PFSK-1 (cell line): ENCODE results near the gene ZCCHC14.

Experiments used
- FOXP2 ChIP-seq: optimal IDR thresholded peaks from 2 replicates; pipeline ENCODE3; 2011; ENCODE audit warnings: borderline replicate concordance, control low read depth, inconsistent platforms; ENCODE audit not compliant: insufficient read depth; ENCODE audit errors: extremely low read length, extremely low read depth
- POLR2AphosphoS5 ChIP-seq: IDR thresholded peaks from 2 replicates; pipeline ENCODE4 v1.6.1; 2012; ENCODE audit warnings: low read depth, mild to moderate bottlenecking, control low read depth, low read length, moderate library complexity
- SIN3A ChIP-seq: IDR thresholded peaks from 2 replicates; pipeline ENCODE4 v1.6.1; 2012; ENCODE audit warnings: mild to moderate bottlenecking, low read length, moderate library complexity, borderline replicate concordance; ENCODE audit not compliant: insufficient read depth
- TAF1 ChIP-seq: IDR thresholded peaks from 2 replicates; pipeline ENCODE4 v1.6.1; 2012; ENCODE audit warnings: low read length, control low read depth, borderline replicate concordance; ENCODE audit not compliant: insufficient read depth
- TF ChIP-seq, protein P1 (sequence below), 2 experiments: IDR thresholded peaks; 2 replicates each; pipeline versions ENCODE4 v1.6.1 to v1.8.0; 2011 to 2012; ENCODE audit warnings: low read depth in 2 of 2, low read length in 2 of 2, control low read depth in 1 of 2, inconsistent platforms in 1 of 2, mild to moderate bottlenecking in 1 of 2, moderate library complexity in 1 of 2; ENCODE audit not compliant: insufficient read depth in 1 of 2

Gene ZCCHC14

DNA sequence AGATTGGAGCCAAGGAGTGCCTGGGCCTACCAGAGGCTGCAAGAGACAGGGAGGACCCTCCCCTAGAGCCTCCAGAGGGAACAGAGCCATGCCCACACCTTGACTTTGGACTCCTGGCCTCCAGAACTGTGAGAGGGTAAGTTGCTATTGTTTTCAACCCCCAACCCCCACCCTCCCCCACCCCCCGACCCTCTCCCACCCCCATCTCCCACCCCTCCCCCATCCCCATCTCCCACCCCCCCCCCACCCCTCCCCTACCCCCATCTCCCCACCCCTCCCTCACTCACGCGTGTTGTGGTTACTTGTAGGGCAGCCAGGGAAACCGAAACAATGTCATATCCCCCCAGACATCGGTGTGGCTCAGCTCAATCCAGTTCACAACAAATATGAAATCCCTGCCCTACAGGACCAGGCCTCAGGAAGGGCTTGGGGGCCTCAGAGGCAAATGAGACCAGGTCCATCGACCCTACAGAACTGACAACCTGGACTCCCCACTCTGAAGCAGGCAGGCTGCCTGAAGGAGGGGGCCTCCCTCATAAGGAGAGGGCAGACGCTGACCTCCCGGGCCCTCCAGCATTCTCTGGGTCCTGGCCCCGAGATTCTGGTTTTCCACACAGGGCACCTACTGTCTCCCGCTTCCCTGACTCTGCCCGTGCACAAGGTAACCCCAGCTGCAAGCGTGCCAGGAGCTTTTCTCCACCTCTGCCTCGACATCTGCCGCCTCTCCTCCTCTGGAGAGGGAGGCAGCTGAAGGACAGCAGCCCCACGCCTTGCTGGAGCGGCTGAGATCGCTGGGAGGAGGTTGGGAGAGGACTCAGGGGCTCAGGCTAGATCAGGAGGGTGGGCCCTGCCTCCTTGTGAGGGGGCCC lies 3.0 kb upstream of the ZCCHC14 start:
- TF ChIP-seq SIN3A (no peak), FOXP2 (no peak), POLR2AphosphoS5 (no peak), TAF1 (no peak)
- TF ChIP-seq, protein P1, sequence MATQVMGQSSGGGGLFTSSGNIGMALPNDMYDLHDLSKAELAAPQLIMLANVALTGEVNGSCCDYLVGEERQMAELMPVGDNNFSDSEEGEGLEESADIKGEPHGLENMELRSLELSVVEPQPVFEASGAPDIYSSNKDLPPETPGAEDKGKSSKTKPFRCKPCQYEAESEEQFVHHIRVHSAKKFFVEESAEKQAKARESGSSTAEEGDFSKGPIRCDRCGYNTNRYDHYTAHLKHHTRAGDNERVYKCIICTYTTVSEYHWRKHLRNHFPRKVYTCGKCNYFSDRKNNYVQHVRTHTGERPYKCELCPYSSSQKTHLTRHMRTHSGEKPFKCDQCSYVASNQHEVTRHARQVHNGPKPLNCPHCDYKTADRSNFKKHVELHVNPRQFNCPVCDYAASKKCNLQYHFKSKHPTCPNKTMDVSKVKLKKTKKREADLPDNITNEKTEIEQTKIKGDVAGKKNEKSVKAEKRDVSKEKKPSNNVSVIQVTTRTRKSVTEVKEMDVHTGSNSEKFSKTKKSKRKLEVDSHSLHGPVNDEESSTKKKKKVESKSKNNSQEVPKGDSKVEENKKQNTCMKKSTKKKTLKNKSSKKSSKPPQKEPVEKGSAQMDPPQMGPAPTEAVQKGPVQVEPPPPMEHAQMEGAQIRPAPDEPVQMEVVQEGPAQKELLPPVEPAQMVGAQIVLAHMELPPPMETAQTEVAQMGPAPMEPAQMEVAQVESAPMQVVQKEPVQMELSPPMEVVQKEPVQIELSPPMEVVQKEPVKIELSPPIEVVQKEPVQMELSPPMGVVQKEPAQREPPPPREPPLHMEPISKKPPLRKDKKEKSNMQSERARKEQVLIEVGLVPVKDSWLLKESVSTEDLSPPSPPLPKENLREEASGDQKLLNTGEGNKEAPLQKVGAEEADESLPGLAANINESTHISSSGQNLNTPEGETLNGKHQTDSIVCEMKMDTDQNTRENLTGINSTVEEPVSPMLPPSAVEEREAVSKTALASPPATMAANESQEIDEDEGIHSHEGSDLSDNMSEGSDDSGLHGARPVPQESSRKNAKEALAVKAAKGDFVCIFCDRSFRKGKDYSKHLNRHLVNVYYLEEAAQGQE (IDR thresholded peaks at IDR 0.05; ENCODE audit: insufficient read depth in 1 of 2, low read depth in 2 of 2, low read length in 2 of 2): no peak

DNA sequence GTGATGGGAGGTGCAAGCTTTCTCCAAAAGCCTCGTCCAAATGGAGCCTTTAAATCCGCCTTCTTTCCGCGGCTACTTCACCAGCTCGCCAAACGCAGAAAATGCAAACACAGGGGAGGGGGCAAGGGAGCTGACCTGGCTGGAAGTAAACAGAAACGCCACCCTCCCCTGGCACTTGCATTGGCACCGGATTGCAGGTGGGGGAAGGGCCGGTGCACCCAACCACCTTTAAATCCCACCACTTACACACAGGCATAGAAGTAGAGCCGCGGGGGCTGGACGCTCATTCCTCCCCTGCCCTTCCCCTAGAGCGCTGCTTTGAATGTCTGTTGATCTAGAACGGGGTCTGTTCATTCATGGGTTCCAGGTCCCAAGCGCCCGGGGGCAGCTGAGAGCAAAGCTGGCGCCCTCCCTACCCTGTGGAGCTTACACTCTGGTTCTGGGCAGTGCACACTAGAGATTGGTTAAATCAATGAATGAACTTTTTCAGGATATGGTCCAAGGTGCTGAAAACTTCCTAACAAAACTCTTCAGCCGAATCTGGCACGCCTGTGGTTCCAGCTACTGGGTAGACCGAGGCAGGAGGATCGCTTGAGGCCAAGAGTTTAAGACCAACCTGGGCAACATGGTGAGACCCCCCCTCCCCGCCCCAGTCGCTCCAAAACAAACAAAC lies 920 bp upstream of the ZCCHC14 start:
- TF ChIP-seq, protein P1 (IDR thresholded peaks at IDR 0.05; ENCODE audit: insufficient read depth in 1 of 2, low read depth in 2 of 2, low read length in 2 of 2): peak; percentile 66 to 86
- TF ChIP-seq TAF1: no peak

DNA sequence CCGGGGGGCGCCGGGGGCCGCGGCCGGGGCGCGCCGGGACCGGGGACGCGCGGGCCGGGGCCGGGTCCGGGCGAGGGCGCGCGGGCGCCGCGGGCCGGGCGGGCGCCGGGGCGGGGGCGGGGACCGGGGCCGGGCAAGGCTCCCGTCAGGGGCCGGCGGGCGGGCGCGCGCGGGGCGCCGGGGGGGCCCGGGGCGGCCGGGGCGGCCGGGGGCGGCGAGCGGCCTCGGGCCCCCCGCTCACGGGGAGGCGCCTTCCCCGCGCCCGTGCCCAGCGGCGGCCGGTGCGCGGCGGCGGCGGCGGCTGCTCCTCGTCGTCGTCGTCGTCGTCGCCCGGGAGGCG lies 563 bp downstream of the ZCCHC14 start:
- no peak for TF ChIP-seq POLR2AphosphoS5
- no peak for TF ChIP-seq FOXP2
- TF ChIP-seq SIN3A: no peak
- TF ChIP-seq TAF1: no peak
- TF ChIP-seq, protein P1 (IDR thresholded peaks at IDR 0.05; ENCODE audit: insufficient read depth in 1 of 2, low read depth in 2 of 2, low read length in 2 of 2): no peak

DNA sequence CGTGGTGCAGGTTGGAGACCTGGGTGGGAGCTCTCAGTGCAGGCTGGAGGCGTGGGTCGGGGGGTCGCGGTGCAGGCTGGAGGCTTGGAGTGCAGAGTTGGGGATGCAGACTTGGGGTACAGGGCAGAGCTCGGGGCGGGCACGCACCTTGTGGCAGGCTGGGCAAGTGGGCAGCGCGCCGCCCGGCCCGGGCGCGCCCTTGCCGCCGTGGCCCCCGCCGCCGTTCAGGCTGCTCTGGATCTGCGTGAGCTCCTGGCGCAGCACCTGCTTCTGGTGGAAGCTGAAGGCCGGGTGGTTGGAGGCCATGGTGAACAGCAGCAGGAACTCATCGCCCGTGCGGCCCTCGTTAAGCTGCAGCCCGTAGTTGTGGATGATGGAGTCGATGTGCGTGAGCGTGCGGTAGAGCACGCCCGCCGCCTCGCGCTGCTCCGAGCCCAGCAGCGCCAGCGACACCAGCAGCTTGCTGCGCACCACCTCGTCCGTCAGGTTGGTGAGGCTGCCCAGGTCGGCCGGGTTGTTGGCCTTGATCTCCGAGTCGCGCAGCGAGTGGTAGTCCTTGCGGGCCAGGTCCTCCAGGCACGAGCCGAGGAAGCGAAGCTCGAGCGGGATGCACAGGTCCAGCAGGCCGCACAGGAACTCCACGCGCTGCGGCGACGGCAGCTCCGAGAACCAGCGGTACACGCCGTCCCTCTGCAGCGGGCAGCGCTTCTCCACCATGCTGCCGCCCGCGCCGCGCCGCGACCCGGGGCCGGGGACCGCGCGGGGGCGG lies 1.1 kb downstream of the ZCCHC14 start:
- TF ChIP-seq TAF1: no peak
- TF ChIP-seq, protein P1 (IDR thresholded peaks at IDR 0.05; ENCODE audit: insufficient read depth in 1 of 2, low read depth in 2 of 2, low read length in 2 of 2): no peak
- no peak for TF ChIP-seq POLR2AphosphoS5
- no peak for TF ChIP-seq SIN3A
- TF ChIP-seq FOXP2: no peak
